Keratinocyte (primary cell): ENCODE results near the gene OR4F6.

Experiments
- EZH2 ChIP-seq: IDR thresholded peaks from one replicate; pipeline ENCODE4 v1.6.1; 2012; ENCODE audit warnings: inconsistent platforms, mild to moderate bottlenecking, low read length, moderate library complexity
- TF ChIP-seq, protein P1 (sequence below), 3 experiments: IDR thresholded peaks in 1 of 3; conservative IDR thresholded peaks in 1 of 3; optimal IDR thresholded peaks in 1 of 3; 2 replicates in 2 of 3; 3 replicates in 1 of 3; pipeline versions ENCODE3 to v1.5.1; 2011; ENCODE audit warnings: low read length in 3 of 3, mild to moderate bottlenecking in 3 of 3, moderate library complexity in 2 of 3, control low read depth in 1 of 3, inconsistent platforms in 1 of 3; ENCODE audit not compliant: insufficient read depth in 2 of 3; ENCODE audit errors: extremely low read depth in 1 of 3

- TF ChIP-seq, protein P1, sequence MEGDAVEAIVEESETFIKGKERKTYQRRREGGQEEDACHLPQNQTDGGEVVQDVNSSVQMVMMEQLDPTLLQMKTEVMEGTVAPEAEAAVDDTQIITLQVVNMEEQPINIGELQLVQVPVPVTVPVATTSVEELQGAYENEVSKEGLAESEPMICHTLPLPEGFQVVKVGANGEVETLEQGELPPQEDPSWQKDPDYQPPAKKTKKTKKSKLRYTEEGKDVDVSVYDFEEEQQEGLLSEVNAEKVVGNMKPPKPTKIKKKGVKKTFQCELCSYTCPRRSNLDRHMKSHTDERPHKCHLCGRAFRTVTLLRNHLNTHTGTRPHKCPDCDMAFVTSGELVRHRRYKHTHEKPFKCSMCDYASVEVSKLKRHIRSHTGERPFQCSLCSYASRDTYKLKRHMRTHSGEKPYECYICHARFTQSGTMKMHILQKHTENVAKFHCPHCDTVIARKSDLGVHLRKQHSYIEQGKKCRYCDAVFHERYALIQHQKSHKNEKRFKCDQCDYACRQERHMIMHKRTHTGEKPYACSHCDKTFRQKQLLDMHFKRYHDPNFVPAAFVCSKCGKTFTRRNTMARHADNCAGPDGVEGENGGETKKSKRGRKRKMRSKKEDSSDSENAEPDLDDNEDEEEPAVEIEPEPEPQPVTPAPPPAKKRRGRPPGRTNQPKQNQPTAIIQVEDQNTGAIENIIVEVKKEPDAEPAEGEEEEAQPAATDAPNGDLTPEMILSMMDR (optimal IDR thresholded peaks at IDR 0.05 in 1 of 3, IDR thresholded peaks at IDR 0.05 in 1 of 3, conservative IDR thresholded peaks at IDR 0.05 in 1 of 3; ENCODE audit: extremely low read depth in 1 of 3, insufficient read depth in 2 of 3, low read length in 3 of 3): no peak
- TF ChIP-seq EZH2: no peak
These were observed 17.5 kb downstream of the OR4F6 start for GRCh38 chr15:101820781-101821180.
